H9 (cell line): ENCODE results near the gene URI1. TPM values are rescaled to one million over a fixed set of nuclear protein-coding genes. Genes with fewer than 3 reads are reported as not detected.

Experiments used
- DNase-seq: peaks from one replicate; pipeline ENCODE4 v3.0.0-alpha.2; 2017
- H2AFZ ChIP-seq: one replicate; pipeline ENCODE4 v1.6.1; 2013; ENCODE audit warnings: mild to moderate bottlenecking, low read length, control low read depth, moderate library complexity
- H2AK5ac ChIP-seq: 2 replicates; pipeline ENCODE4 v1.6.1; 2013; ENCODE audit warnings: low read length, control low read depth, mixed read lengths; ENCODE audit not compliant: insufficient read length
- H2BK120ac ChIP-seq: one replicate; pipeline ENCODE4 v1.6.1; 2013; ENCODE audit warnings: low read depth, mild to moderate bottlenecking, low read length, control low read depth, inconsistent platforms; ENCODE audit not compliant: poor library complexity, severe bottlenecking
- H2BK12ac ChIP-seq: 2 replicates; pipeline ENCODE4 v1.6.1; 2013; ENCODE audit warnings: low read length, control low read depth, mixed read lengths, low read depth; ENCODE audit not compliant: insufficient read length
- H2BK15ac ChIP-seq: 2 replicates; pipeline ENCODE4 v1.6.1; 2013; ENCODE audit warnings: low read depth, low read length, control low read depth
- H2BK20ac ChIP-seq: one replicate; pipeline ENCODE4 v1.6.1; 2013; ENCODE audit warnings: low read depth, mild to moderate bottlenecking, low read length, control low read depth, inconsistent platforms; ENCODE audit not compliant: poor library complexity, severe bottlenecking
- H2BK5ac ChIP-seq: 2 replicates; pipeline ENCODE4 v1.6.1; 2013; ENCODE audit warnings: low read length, control low read depth, mixed read lengths; ENCODE audit not compliant: insufficient read length
- H3K14ac ChIP-seq: 2 replicates; pipeline ENCODE4 v1.6.1; 2013; ENCODE audit warnings: low read length, control low read depth; ENCODE audit not compliant: insufficient read depth
- H3K18ac ChIP-seq: 2 replicates; pipeline ENCODE4 v1.6.1; 2013; ENCODE audit warnings: low read depth, mild to moderate bottlenecking, mixed read lengths, low read length, control low read depth; ENCODE audit not compliant: insufficient read length
- H3K23ac ChIP-seq: 2 replicates; pipeline ENCODE4 v1.6.1; 2013; ENCODE audit warnings: low read length, control low read depth, mixed read lengths, low read depth; ENCODE audit not compliant: insufficient read length
- H3K23me2 ChIP-seq: 2 replicates; pipeline ENCODE4 v1.6.1; 2013; ENCODE audit warnings: low read depth, mild to moderate bottlenecking, mixed read lengths, low read length, control low read depth; ENCODE audit not compliant: insufficient read length, poor library complexity, severe bottlenecking
- H3K27ac ChIP-seq: 2 replicates; pipeline ENCODE4 v1.5.1; 2013; ENCODE audit warnings: low read length, control low read depth, mixed read lengths, low read depth; ENCODE audit not compliant: insufficient read length
- H3K27me3 ChIP-seq: 2 replicates; pipeline ENCODE4 v1.6.1; 2013; ENCODE audit warnings: low read length, control low read depth, inconsistent platforms; ENCODE audit not compliant: insufficient read depth
- H3K4ac ChIP-seq: 2 replicates; pipeline ENCODE4 v1.6.1; 2013; ENCODE audit warnings: low read depth, mild to moderate bottlenecking, control low read depth, inconsistent platforms, low read length, moderate library complexity
- H3K4me1 ChIP-seq: 2 replicates; pipeline ENCODE4 v1.6.1; 2013; ENCODE audit warnings: low read length, control low read depth, inconsistent platforms; ENCODE audit not compliant: insufficient read depth
- H3K4me2 ChIP-seq: 2 replicates; pipeline ENCODE4 v1.6.1; 2013; ENCODE audit warnings: low read length, control low read depth, mixed read lengths; ENCODE audit not compliant: insufficient read length, insufficient read depth
- H3K56ac ChIP-seq: 2 replicates; pipeline ENCODE4 v1.6.1; 2013; ENCODE audit warnings: low read depth, mild to moderate bottlenecking, mixed read lengths, low read length, control low read depth; ENCODE audit not compliant: insufficient read length
- H3K79me1 ChIP-seq: 2 replicates; pipeline ENCODE4 v1.6.1; 2013; ENCODE audit warnings: low read depth, mild to moderate bottlenecking, moderate library complexity, low read length, control low read depth, inconsistent platforms; ENCODE audit not compliant: insufficient read depth, poor library complexity, severe bottlenecking
- H3K79me2 ChIP-seq: 2 replicates; pipeline ENCODE4 v1.6.1; 2013; ENCODE audit warnings: low read length, control low read depth, inconsistent platforms; ENCODE audit not compliant: insufficient read depth
- H3K9ac ChIP-seq: 2 replicates; pipeline ENCODE4 v1.6.1; 2013; ENCODE audit warnings: low read length, control low read depth, mixed read lengths; ENCODE audit not compliant: insufficient read length; ENCODE audit errors: extremely low read depth
- H3K9me3 ChIP-seq: one replicate; pipeline ENCODE4 v1.6.1; 2013; ENCODE audit warnings: low read depth, low read length, inconsistent platforms; ENCODE audit not compliant: control insufficient read depth
- H3T11ph ChIP-seq: one replicate; pipeline ENCODE4 v1.6.1; 2013; ENCODE audit warnings: mild to moderate bottlenecking, low read length, control low read depth, inconsistent platforms
- H4K20me1 ChIP-seq: one replicate; pipeline ENCODE4 v1.6.1; 2013; ENCODE audit not compliant: control insufficient read depth, insufficient read length, insufficient read depth
- H4K5ac ChIP-seq: 2 replicates; pipeline ENCODE4 v1.6.1; 2013; ENCODE audit warnings: low read depth, mild to moderate bottlenecking, mixed read lengths, low read length, control low read depth; ENCODE audit not compliant: insufficient read length
- H4K8ac ChIP-seq: replicated peaks from 2 replicates; pipeline ENCODE4 v1.6.1; 2013; ENCODE audit warnings: low read length, control low read depth, mixed read lengths, low read depth; ENCODE audit not compliant: insufficient read length
- H4K91ac ChIP-seq: 2 replicates; pipeline ENCODE4 v1.6.1; 2013; ENCODE audit warnings: low read depth, mild to moderate bottlenecking, moderate library complexity, mixed read lengths, low read length, control low read depth; ENCODE audit not compliant: insufficient read length
- H3K27ac Mint-ChIP-seq, 3 experiments: 2 replicates in 2 of 3; 3 replicates in 1 of 3; pipeline ENCODE4 v1.8.0; 2020 to 2021; ENCODE audit warnings: mixed read lengths in 3 of 3, mild to moderate bottlenecking in 1 of 3, moderate library complexity in 1 of 3
- H3K27me3 Mint-ChIP-seq: 2 replicates; pipeline ENCODE4 v1.8.0; 2021; ENCODE audit warnings: low read depth, mild to moderate bottlenecking, moderate library complexity, mixed read lengths
- H3K36me3 Mint-ChIP-seq, 3 experiments: 2 replicates in 2 of 3; 3 replicates in 1 of 3; pipeline ENCODE4 v1.8.0; 2020 to 2021; ENCODE audit warnings: low read depth in 3 of 3, mixed read lengths in 3 of 3; ENCODE audit not compliant: insufficient read depth in 1 of 3
- H3K4me1 Mint-ChIP-seq, 2 experiments: 2 replicates each; pipeline ENCODE4 v1.8.0; 2020; ENCODE audit warnings: mixed read lengths in 2 of 2
- H3K4me3 Mint-ChIP-seq, 2 experiments: 2 replicates in 1 of 2; 3 replicates in 1 of 2; pipeline ENCODE4 v1.8.0; 2020 to 2021; ENCODE audit warnings: mild to moderate bottlenecking in 2 of 2, mixed read lengths in 2 of 2, moderate library complexity in 1 of 2
- H3K9me3 Mint-ChIP-seq, 2 experiments: 2 replicates in 1 of 2; 3 replicates in 1 of 2; pipeline ENCODE4 v1.8.0; 2020; ENCODE audit warnings: mild to moderate bottlenecking in 2 of 2, mixed read lengths in 2 of 2, moderate library complexity in 1 of 2
- CTCF ChIP-seq: fragments of 200-600 bp; sonication (generic); conservative IDR thresholded peaks from 3 replicates; pipeline ENCODE4 v1.8.0; 2021; ENCODE audit warnings: antibody characterized with exemption, mild to moderate bottlenecking
- WGBS: extraction: QIAGEN DNeasy Blood & Tissue Kit; methylation state at CpG from one replicate; pipeline ENCODE4 v1.1.7; 2013; ENCODE audit warnings: missing lambda C conversion rate, low lambda C conversion rate, mixed read lengths; ENCODE audit not compliant: insufficient read length; ENCODE audit errors: extremely low coverage; 5-methylcytosine and 5-hydroxymethylcytosine counted together
- total RNA-seq: library from RNA; stranded (reverse); gene quantifications from 2 replicates; pipeline ENCODE4 v1.2.1, GENCODE V29; 2021

Gene URI1
- total RNA-seq, 1 experiment from 2014 or later = 54.3 TPM

- Mint-ChIP-seq H3K4me3 (no peak overlapping the region), H3K27ac (no peak overlapping the region; a peak in 2 of 7 replicates), H3K27me3 (peaks cover 5% of the 10 kb centered on the region), H3K4me1 (no peaks in the 10 kb centered on the region), H3K9me3 (peaks cover 0 to 2% of the 10 kb centered on the region in 2 experiments; a peak in 1 of 5 replicates), H3K36me3 (no peaks in the 10 kb centered on the region)
- DNase-seq = no peak
- no peak overlapping the region for H3K27ac ChIP-seq
- no peaks in the 10 kb centered on the region for H3K27me3 ChIP-seq
- H3K18ac ChIP-seq = no peak overlapping the region
- H2AFZ ChIP-seq = no peak overlapping the region
- no peak overlapping the region for H2BK20ac ChIP-seq
- H4K5ac ChIP-seq = no peak overlapping the region
- no peaks in the 10 kb centered on the region for H3K79me2 ChIP-seq
- H3K14ac ChIP-seq = no peak overlapping the region
- no peak overlapping the region for H3K4me2 ChIP-seq
- H2BK5ac ChIP-seq = no peak overlapping the region
- H3K9ac ChIP-seq = no peak overlapping the region
- H2BK15ac ChIP-seq = no peak overlapping the region
- no peaks in the 10 kb centered on the region for H3K79me1 ChIP-seq
- no CpG with 5 or more reads among the region's 27 CpGs for WGBS
- H3K4me1 ChIP-seq = no peaks in the 10 kb centered on the region
- TF ChIP-seq CTCF = no peak
- no peak overlapping the region for H4K8ac ChIP-seq
- no peak overlapping the region for H4K91ac ChIP-seq
- no peak overlapping the region for H2AK5ac ChIP-seq
- no peak overlapping the region for H3K56ac ChIP-seq
- H3K23ac ChIP-seq = no peak overlapping the region
- H2BK120ac ChIP-seq = no peak overlapping the region
- no peaks in the 10 kb centered on the region for H3K9me3 ChIP-seq
- H4K20me1 ChIP-seq = no peaks in the 10 kb centered on the region
- no peaks in the 10 kb centered on the region for H3K23me2 ChIP-seq
- H3K4ac ChIP-seq = no peak overlapping the region
- no peak overlapping the region for H2BK12ac ChIP-seq
- no peak overlapping the region for H3T11ph ChIP-seq
These were observed 117.9 kb downstream of the URI1 start for GRCh38 chr19:30059741-30060457.
